GM12878 (cell line): ENCODE data around the gene DLL1. TPM values are rescaled to one million over a fixed set of nuclear protein-coding genes. Genes with fewer than 3 reads are reported as not detected.

Source experiments
- CREM ChIP-seq: IDR thresholded peaks from 2 replicates; pipeline ENCODE4 v1.6.1; 2014; ENCODE audit warnings: antibody characterized with exemption, low read depth
- NRF1 ChIP-seq: conservative IDR thresholded peaks from 2 replicates; pipeline ENCODE4 v1.6.1; 2011; ENCODE audit warnings: mild to moderate bottlenecking, low read depth, low read length, improper control_type of control experiment
- STAT3 ChIP-seq: IDR thresholded peaks from 2 replicates; pipeline ENCODE4 v1.6.1; 2011; ENCODE audit warnings: low read depth, low read length, improper control_type of control experiment
- polyA plus RNA-seq, 11 experiments: library from polyadenylated mRNA; depleted of rRNA in 4 of 11; unstranded in 6 of 11; stranded (reverse) in 5 of 11; fragments of >200 nt; fragmentation: Nextera tagmentation in 4 of 11; fragmentation: Illumina TruSeq in 1 of 11; extraction: Ambion mirVana in 4 of 11; extraction: Trizol in 1 of 11; gene quantifications; 1 replicate in 1 of 11; 2 replicates in 10 of 11; pipeline versions ENCODE4 v1.2.1 to v1.2.3, GENCODE V29; 2011 to 2016; ENCODE audit warnings: inconsistent platforms in 2 of 11, missing spikeins in 2 of 11, low read depth in 1 of 11
- total RNA-seq, 4 experiments: library from RNA; depleted of rRNA in 3 of 4; stranded (reverse); fragments of >200 nt in 3 of 4; fragmentation: Illumina TruSeq in 1 of 4; extraction: Trizol in 1 of 4; gene quantifications; 2 replicates each; pipeline versions ENCODE4 v1.2.1 to v1.2.3, GENCODE V29; 2013 to 2021
- TF ChIP-seq, protein P1 (sequence below): fragments of 450-650 bp; IDR thresholded peaks from 2 replicates; pipeline ENCODE4 v1.6.1; 2017; ENCODE audit warnings: mild to moderate bottlenecking, low read depth, inconsistent platforms; ENCODE audit not compliant: poor library complexity, severe bottlenecking
- TF ChIP-seq, protein P2 (sequence below): fragments of 450-650 bp; formaldehyde crosslinking; IDR thresholded peaks from 2 replicates; pipeline ENCODE4 v1.4.0; 2022; ENCODE audit warnings: mild to moderate bottlenecking, moderate library complexity
- TF ChIP-seq, protein P3 (sequence below): fragments of 450-650 bp; IDR thresholded peaks from 2 replicates; pipeline ENCODE4 v1.6.1; 2017; ENCODE audit warnings: borderline replicate concordance

Gene DLL1
- total and polyA plus RNA-seq, 10 of the 15 experiments (the other 5 are each of a cell fraction or from before 2014, with no cell fraction given): 0.02 to 0.80 (median 0.19) TPM

DNA sequence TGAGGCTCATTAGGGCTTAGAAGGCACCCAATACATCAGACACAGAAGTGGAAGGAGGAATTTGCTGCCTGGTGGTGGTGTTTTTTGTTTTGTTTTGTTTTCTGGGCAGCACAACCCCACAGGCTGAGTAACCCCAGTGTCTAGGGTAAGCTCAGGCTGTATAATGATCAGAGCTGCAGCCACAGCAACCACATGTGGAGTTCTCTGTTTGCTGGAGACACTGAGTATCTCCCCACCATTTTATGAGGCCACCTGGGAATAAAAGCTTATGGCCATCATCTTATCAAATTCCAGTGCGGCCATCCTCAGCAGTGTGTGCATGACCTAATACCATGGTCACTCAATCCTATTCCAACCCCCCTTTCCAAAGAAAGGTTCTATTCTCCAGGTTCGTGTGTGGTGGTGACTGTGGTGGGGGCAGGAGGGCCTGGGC lies 3.4 kb upstream of the DLL1 start (continued):
- TF ChIP-seq, protein P1, sequence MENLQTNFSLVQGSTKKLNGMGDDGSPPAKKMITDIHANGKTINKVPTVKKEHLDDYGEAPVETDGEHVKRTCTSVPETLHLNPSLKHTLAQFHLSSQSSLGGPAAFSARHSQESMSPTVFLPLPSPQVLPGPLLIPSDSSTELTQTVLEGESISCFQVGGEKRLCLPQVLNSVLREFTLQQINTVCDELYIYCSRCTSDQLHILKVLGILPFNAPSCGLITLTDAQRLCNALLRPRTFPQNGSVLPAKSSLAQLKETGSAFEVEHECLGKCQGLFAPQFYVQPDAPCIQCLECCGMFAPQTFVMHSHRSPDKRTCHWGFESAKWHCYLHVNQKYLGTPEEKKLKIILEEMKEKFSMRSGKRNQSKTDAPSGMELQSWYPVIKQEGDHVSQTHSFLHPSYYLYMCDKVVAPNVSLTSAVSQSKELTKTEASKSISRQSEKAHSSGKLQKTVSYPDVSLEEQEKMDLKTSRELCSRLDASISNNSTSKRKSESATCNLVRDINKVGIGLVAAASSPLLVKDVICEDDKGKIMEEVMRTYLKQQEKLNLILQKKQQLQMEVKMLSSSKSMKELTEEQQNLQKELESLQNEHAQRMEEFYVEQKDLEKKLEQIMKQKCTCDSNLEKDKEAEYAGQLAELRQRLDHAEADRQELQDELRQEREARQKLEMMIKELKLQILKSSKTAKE: no peak
- TF ChIP-seq, protein P2, sequence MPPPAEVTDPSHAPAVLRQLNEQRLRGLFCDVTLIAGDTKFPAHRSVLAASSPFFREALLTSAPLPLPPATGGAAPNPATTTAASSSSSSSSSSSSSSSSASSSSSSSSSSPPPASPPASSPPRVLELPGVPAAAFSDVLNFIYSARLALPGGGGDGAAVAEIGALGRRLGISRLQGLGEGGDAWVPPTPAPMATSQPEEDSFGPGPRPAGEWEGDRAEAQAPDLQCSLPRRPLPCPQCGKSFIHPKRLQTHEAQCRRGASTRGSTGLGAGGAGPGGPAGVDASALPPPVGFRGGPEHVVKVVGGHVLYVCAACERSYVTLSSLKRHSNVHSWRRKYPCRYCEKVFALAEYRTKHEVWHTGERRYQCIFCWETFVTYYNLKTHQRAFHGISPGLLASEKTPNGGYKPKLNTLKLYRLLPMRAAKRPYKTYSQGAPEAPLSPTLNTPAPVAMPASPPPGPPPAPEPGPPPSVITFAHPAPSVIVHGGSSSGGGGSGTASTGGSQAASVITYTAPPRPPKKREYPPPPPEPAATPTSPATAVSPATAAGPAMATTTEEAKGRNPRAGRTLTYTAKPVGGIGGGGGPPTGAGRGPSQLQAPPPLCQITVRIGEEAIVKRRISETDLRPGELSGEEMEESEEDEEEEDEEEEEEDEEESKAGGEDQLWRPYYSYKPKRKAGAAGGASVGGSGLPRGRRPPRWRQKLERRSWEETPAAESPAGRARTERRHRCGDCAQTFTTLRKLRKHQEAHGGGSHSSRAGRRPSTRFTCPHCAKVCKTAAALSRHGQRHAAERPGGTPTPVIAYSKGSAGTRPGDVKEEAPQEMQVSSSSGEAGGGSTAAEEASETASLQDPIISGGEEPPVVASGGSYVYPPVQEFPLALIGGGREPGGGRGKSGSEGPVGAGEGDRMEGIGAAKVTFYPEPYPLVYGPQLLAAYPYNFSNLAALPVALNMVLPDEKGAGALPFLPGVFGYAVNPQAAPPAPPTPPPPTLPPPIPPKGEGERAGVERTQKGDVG (CRISPR knock-in tag): no peak
- no peak for TF ChIP-seq STAT3
- TF ChIP-seq CREM: no peak
- no peak for TF ChIP-seq NRF1
- TF ChIP-seq, protein P3, sequence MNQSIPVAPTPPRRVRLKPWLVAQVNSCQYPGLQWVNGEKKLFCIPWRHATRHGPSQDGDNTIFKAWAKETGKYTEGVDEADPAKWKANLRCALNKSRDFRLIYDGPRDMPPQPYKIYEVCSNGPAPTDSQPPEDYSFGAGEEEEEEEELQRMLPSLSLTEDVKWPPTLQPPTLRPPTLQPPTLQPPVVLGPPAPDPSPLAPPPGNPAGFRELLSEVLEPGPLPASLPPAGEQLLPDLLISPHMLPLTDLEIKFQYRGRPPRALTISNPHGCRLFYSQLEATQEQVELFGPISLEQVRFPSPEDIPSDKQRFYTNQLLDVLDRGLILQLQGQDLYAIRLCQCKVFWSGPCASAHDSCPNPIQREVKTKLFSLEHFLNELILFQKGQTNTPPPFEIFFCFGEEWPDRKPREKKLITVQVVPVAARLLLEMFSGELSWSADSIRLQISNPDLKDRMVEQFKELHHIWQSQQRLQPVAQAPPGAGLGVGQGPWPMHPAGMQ: no peak
